Testis (tissue), 3 donors: ENCODE results near the gene GPR62. TPM values are rescaled to one million over a fixed set of nuclear protein-coding genes. Genes with fewer than 3 reads are reported as not detected.

Source experiments
- DNase-seq: peaks from one replicate; pipeline ENCODE4 v3.0.0-alpha.2; 2019
- H3K27ac ChIP-seq, 2 donors: fragments of 200-600 bp; sonication (generic); one replicate each; pipeline ENCODE4 v1.5.1; 2019
- H3K27me3 ChIP-seq: fragments of 200-600 bp; sonication (generic); one replicate; pipeline ENCODE4 v1.5.1; 2019
- H3K36me3 ChIP-seq: fragments of 200-600 bp; sonication (generic); one replicate; pipeline ENCODE4 v1.5.1; 2017; ENCODE audit warnings: low read depth; ENCODE audit errors: missing control alignments
- H3K4me1 ChIP-seq: fragments of 200-600 bp; sonication (generic); one replicate; pipeline ENCODE4 v1.5.1; 2019
- H3K4me3 ChIP-seq, 2 donors: fragments of 200-600 bp; sonication (generic); one replicate each; pipeline ENCODE4 v1.5.1; 2017 to 2019
- H3K9me3 ChIP-seq: fragments of 200-600 bp; sonication (generic); one replicate; pipeline ENCODE4 v1.5.1; 2017
- CTCF ChIP-seq, 3 experiments: fragments of 450-650 bp in 2 of 3; fragments of 200-600 bp in 1 of 3; sonication (generic) in 1 of 3; IDR thresholded peaks; one replicate each; pipeline ENCODE4 v1.5.1; 2016 to 2019; ENCODE audit warnings: antibody characterized with exemption in 3 of 3, mild to moderate bottlenecking in 2 of 3, moderate library complexity in 1 of 3
- POLR2A ChIP-seq: fragments of 450-650 bp; IDR thresholded peaks from one replicate; pipeline ENCODE4 v1.6.1; 2017; ENCODE audit warnings: antibody characterized with exemption, mild to moderate bottlenecking, moderate library complexity
- WGBS, 2 donors: methylation state at CpG; one replicate each; pipeline ENCODE4 v1.1.5; 2018; 5-methylcytosine and 5-hydroxymethylcytosine counted together
- intact Hi-C: fragments of 100-400 bp; cut with DNase I; formaldehyde crosslinking; loops from one replicate; pipeline ENCODE4 v1.15.1; 2023; ENCODE audit warnings: low total_unique reads
- polyA plus RNA-seq: library from polyadenylated mRNA; stranded (reverse); fragments of 350-450 nt; fragmentation: Illumina TruSeq; extraction: RNeasy Lipid Tissue Mini Kit (QIAGEN cat#74804); gene quantifications from one replicate; pipeline ENCODE4 v1.2.3, GENCODE V29; 2014; ENCODE audit warnings: low read depth, low replicate concordance; ENCODE audit not compliant: insufficient read depth
- total RNA-seq, 2 donors: library from RNA; depleted of rRNA; stranded (reverse); fragments of >200 nt; gene quantifications; one replicate each; pipeline ENCODE4 v1.2.3, GENCODE V29; 2016

Gene GPR62
- total and polyA plus RNA-seq, 3 donors from 2014 or later, result 0.18 to 0.50 (median 0.39) TPM

GRCh38 chr3:51982838-51983577, 27.8 kb downstream of the GPR62 start, which contains the start of gene ACY1:
Gene ACY1 (plus strand): TSS chr3:51983535. CDS start chr3:51984065, 530 bp downstream.
- TF ChIP-seq POLR2A, result no peak
- H3K27ac ChIP-seq, result peak within 1 kb of the TSS; percentile 82 to 88
- H3K36me3 ChIP-seq, result no peaks in the 10 kb centered on the region
- no peaks in the 10 kb centered on the region for H3K9me3 ChIP-seq
- peaks cover 20% of the 10 kb centered on the region for H3K4me1 ChIP-seq
- intact Hi-C loops, result no loop called here
- 0% methylated on average over 24 to 67 of the region's 68 CpGs for WGBS, 2 donors
- no peaks in the 10 kb centered on the region for H3K27me3 ChIP-seq
- DNase-seq, result peak; percentile 80
- peak within 1 kb of the TSS; percentile 68 for H3K4me3 ChIP-seq

- H3K36me3 ChIP-seq, result no peaks in the 10 kb centered on the region
- intact Hi-C loops, result no loop called here
- peak overlapping the region; percentile 82 to 88 for H3K27ac ChIP-seq
- no peak for DNase-seq
- peak overlapping the region; percentile 68 for H3K4me3 ChIP-seq
- TF ChIP-seq POLR2A (no peak), CTCF (IDR thresholded peaks at IDR 0.05) (no peak)
- no peaks in the 10 kb centered on the region for H3K9me3 ChIP-seq
- peaks cover 20% of the 10 kb centered on the region for H3K4me1 ChIP-seq
- 56 to 71% methylated on average over 20 to 22 of the region's 22 CpGs for WGBS, 2 donors
- no peaks in the 10 kb centered on the region for H3K27me3 ChIP-seq
These were observed 28.5 kb downstream of the GPR62 start for GRCh38 chr3:51983578-51984268.

- TF ChIP-seq CTCF (IDR thresholded peaks at IDR 0.05) (no peak), POLR2A (no peak)
- H3K9me3 ChIP-seq, result no peaks in the 10 kb centered on the region
- H3K4me1 ChIP-seq, result peaks cover 20% of the 10 kb centered on the region
- intact Hi-C loops, result no loop called here
- H3K27ac ChIP-seq, result peak overlapping the region; percentile 14 to 82
- DNase-seq, result no peak
- H3K4me3 ChIP-seq, result no peak overlapping the region
- no peaks in the 10 kb centered on the region for H3K27me3 ChIP-seq
- H3K36me3 ChIP-seq, result no peaks in the 10 kb centered on the region
These were observed 29.1 kb downstream of the GPR62 start for GRCh38 chr3:51984269-51984647.

GRCh38 chr3:51985063-51985462, 29.9 kb downstream of the GPR62 start:
- Histone ChIP-seq H3K9me3 (no peaks in the 10 kb centered on the region), H3K4me1 (peaks cover 20% of the 10 kb centered on the region), H3K27me3 (no peaks in the 10 kb centered on the region), H3K4me3 (no peak overlapping the region), H3K36me3 (no peaks in the 10 kb centered on the region), H3K27ac (no peak overlapping the region)
- 91 to 100% methylated on average over 1 to 6 of the region's 6 CpGs for WGBS, 2 donors
- TF ChIP-seq POLR2A (no peak), CTCF (IDR thresholded peaks at IDR 0.05) (no peak)
- no peak for DNase-seq
- intact Hi-C loops, result no loop called here

- H3K36me3 ChIP-seq, result no peaks in the 10 kb centered on the region
- 82 to 87% methylated on average over 8 to 12 of the region's 12 CpGs for WGBS, 2 donors
- no peaks in the 10 kb centered on the region for H3K9me3 ChIP-seq
- no peak for TF ChIP-seq CTCF (IDR thresholded peaks at IDR 0.05)
- no peak for TF ChIP-seq POLR2A
- H3K4me3 ChIP-seq, result no peak overlapping the region
- no peak for DNase-seq
- H3K4me1 ChIP-seq, result peaks cover 20% of the 10 kb centered on the region
- intact Hi-C loops, result no loop called here
- H3K27me3 ChIP-seq, result no peaks in the 10 kb centered on the region
- no peak overlapping the region for H3K27ac ChIP-seq
These were observed 31.1 kb downstream of the GPR62 start for GRCh38 chr3:51986010-51986947.
